DND-41 (cell line): ENCODE results near the gene RUFY3.
A peak's percentile ranks its signal among the peaks of the same experiment; 100 is the strongest.

Experiments used
- ATAC-seq: fragments of 200-7000 bp; cut with Tn5 transposase; 3 replicates; pipeline ENCODE4 v1.9.1; 2021; ENCODE audit warnings: low read depth; ENCODE audit not compliant: insufficient read depth
- DNase-seq: peaks from one replicate; pipeline ENCODE4 v3.0.0-alpha.2; 2020
- H2AFZ ChIP-seq: 2 replicates; pipeline ENCODE4 v1.6.0; 2012; ENCODE audit warnings: low read depth, low read length
- H3K27ac ChIP-seq: 2 replicates; pipeline ENCODE4 v1.5.1; 2012; ENCODE audit warnings: low read length, inconsistent platforms
- H3K27me3 ChIP-seq: fragments of 200-600 bp; sonication (generic); 2 replicates; pipeline ENCODE4 v1.6.0; 2012; ENCODE audit warnings: low read length, mild to moderate bottlenecking, inconsistent platforms; ENCODE audit not compliant: insufficient read depth, poor library complexity
- H3K36me3 ChIP-seq: 2 replicates; pipeline ENCODE4 v1.5.1; 2012; ENCODE audit warnings: low read length, inconsistent platforms; ENCODE audit not compliant: insufficient read depth
- H3K4me1 ChIP-seq: 2 replicates; pipeline ENCODE4 v1.5.1; 2012; ENCODE audit warnings: mild to moderate bottlenecking, low read length; ENCODE audit not compliant: insufficient read depth
- H3K4me2 ChIP-seq: 2 replicates; pipeline ENCODE4 v1.6.0; 2012; ENCODE audit warnings: mild to moderate bottlenecking, moderate library complexity, low read length, inconsistent platforms; ENCODE audit not compliant: insufficient read depth
- H3K4me3 ChIP-seq, 2 experiments: fragments of 200-600 bp in 1 of 2; shearing (Covaris generic) in 1 of 2; 2 replicates each; pipeline ENCODE4 v1.5.1; 2012 to 2016; ENCODE audit warnings: inconsistent platforms in 2 of 2, low read length in 2 of 2, mild to moderate bottlenecking in 2 of 2, low read depth in 1 of 2, moderate library complexity in 1 of 2
- H3K79me2 ChIP-seq: 2 replicates; pipeline ENCODE4 v1.6.0; 2012; ENCODE audit warnings: low read length, inconsistent platforms; ENCODE audit not compliant: insufficient read depth
- H3K9ac ChIP-seq: 2 replicates; pipeline ENCODE4 v1.6.0; 2012; ENCODE audit warnings: low read depth, mild to moderate bottlenecking, inconsistent platforms, low read length, moderate library complexity
- H3K9me3 ChIP-seq: 2 replicates; pipeline ENCODE4 v1.5.1; 2012; ENCODE audit warnings: low read length, moderate library complexity, mild to moderate bottlenecking, inconsistent platforms; ENCODE audit not compliant: insufficient read depth, severe bottlenecking
- H4K20me1 ChIP-seq: 2 replicates; pipeline ENCODE4 v1.6.0; 2012; ENCODE audit warnings: low read length; ENCODE audit not compliant: insufficient read depth
- EZH2 ChIP-seq: IDR thresholded peaks from 3 replicates; pipeline ENCODE4 v1.6.1; 2012; ENCODE audit warnings: borderline replicate concordance, low read depth, mild to moderate bottlenecking, moderate library complexity, low read length, inconsistent platforms; ENCODE audit not compliant: severe bottlenecking
- TF ChIP-seq, protein P1 (sequence below): IDR thresholded peaks from 2 replicates; pipeline ENCODE4 v1.5.1; 2012; ENCODE audit warnings: borderline replicate concordance, low read length, moderate library complexity, mild to moderate bottlenecking; ENCODE audit not compliant: poor library complexity, severe bottlenecking; ENCODE audit errors: extremely low read depth

Gene RUFY3

DNA sequence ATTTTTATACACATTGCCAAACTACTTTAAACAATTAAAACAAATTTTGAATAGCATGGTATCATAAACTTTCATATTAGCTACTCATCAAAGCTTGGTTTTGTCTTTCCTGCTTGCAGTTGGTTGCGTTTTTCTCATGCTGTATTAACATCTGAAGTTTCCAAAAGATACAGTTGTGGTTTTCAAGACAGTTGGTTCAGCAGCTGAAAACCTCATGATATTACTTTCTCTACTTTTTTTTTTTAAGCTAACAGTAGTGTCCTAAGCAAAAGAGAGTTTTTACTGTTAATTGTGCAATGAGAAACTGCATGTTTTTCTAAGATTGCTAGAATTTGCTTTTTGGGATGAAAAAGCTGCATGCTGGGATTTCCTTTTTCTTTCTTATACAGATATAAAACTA, 15.2 kb downstream of the RUFY3 start:
- H3K4me3 ChIP-seq = peak overlapping the region in 1 of 2 experiments; percentile 38; a peak in 1 of 4 replicates
- H3K4me2 ChIP-seq = peak overlapping the region; percentile 70
- TF ChIP-seq, protein P1, sequence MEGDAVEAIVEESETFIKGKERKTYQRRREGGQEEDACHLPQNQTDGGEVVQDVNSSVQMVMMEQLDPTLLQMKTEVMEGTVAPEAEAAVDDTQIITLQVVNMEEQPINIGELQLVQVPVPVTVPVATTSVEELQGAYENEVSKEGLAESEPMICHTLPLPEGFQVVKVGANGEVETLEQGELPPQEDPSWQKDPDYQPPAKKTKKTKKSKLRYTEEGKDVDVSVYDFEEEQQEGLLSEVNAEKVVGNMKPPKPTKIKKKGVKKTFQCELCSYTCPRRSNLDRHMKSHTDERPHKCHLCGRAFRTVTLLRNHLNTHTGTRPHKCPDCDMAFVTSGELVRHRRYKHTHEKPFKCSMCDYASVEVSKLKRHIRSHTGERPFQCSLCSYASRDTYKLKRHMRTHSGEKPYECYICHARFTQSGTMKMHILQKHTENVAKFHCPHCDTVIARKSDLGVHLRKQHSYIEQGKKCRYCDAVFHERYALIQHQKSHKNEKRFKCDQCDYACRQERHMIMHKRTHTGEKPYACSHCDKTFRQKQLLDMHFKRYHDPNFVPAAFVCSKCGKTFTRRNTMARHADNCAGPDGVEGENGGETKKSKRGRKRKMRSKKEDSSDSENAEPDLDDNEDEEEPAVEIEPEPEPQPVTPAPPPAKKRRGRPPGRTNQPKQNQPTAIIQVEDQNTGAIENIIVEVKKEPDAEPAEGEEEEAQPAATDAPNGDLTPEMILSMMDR = no peak
- TF ChIP-seq EZH2 = no peak
- ATAC-seq (peak; percentile 43), DNase-seq (peak; percentile 55)
- no peak overlapping the region for H2AFZ ChIP-seq
- H3K27ac ChIP-seq = peak overlapping the region; percentile 99
- H3K79me2 ChIP-seq = peaks cover 77% of the 10 kb centered on the region
- H3K27me3 ChIP-seq = no peaks in the 10 kb centered on the region
- H4K20me1 ChIP-seq = no peaks in the 10 kb centered on the region
- peak overlapping the region; percentile 75 for H3K9ac ChIP-seq
- no peaks in the 10 kb centered on the region for H3K36me3 ChIP-seq
- H3K9me3 ChIP-seq = no peaks in the 10 kb centered on the region
- H3K4me1 ChIP-seq = peaks cover 96% of the 10 kb centered on the region

DNA sequence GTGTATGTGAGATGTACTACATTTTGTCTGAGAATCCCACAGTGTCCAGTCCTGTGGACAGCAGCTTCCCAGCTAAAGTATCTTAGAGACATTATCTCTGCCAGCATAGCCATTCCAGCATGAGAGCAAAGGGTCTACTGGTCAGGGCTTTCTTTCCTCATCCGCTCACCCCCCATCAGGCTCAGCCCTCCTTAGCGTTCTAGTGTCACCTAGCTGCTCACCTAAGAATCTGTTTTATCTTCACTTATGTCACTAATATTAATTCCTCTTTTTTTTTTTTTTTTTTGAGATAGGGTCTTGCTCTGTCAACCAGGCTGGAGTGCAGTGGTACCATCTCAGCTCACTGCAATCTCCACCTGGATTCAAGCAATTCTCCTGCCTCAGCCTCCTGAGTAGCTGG, 15.6 kb downstream of the RUFY3 start:
- Histone ChIP-seq H3K4me3 (peak overlapping the region in 1 of 2 experiments; percentile 38; a peak in 2 of 4 replicates), H3K4me2 (peak overlapping the region; percentile 70)

DNA sequence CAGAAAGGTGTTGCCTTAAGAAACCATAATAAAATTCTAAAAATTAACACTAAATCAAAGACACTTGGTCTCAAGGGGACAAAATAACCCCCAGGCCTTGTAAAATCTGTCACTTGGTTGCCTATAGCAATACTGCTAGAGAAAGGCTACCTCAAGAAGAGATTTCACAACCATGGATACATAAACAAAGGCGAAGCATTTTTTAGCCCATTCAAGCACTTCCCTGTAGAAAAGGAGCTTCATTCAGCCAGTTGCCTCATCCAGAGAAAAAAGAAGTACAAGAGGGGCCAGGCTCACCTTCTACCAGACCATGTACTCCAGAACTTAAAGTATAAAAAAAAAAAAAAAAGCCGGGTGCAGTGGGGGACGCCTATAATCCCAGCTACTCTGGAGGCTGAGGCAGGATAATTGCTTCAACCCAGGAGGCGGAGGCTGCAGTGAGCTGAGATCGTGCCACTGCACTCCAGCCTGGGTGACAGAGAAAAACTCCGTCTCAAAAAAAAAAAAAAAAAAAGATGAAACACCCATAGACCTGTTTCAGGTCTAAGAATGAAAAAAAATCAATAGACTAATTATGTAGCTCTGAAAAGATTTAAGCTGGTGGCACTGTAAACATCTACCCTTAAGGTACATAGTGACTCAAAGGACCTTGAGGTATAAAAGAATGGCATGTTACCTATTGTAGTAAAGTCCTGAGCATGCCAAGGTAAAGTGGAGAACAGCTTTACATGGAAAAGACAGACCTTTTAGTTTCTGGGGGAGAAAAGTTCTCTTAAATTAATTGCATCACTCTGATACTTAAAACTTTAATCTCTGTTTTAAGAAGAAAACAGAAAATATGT, 18.0 kb downstream of the RUFY3 start:
- no peaks in the 10 kb centered on the region for H3K9me3 ChIP-seq
- no peaks in the 10 kb centered on the region for H4K20me1 ChIP-seq
- H3K4me1 ChIP-seq = peaks cover 79% of the 10 kb centered on the region
- peak overlapping the region; percentile 16 for H3K4me2 ChIP-seq
- peaks cover 3% of the 10 kb centered on the region; the same call in 1 of the 2 replicates for H3K36me3 ChIP-seq
- peaks cover 89% of the 10 kb centered on the region for H3K79me2 ChIP-seq
- TF ChIP-seq EZH2 = no peak
- TF ChIP-seq, protein P1 = no peak
- DNase-seq = peak; percentile 31
- H3K9ac ChIP-seq = peak overlapping the region; percentile 39
- H3K4me3 ChIP-seq = no peak overlapping the region
- no peak for ATAC-seq
- no peak overlapping the region for H2AFZ ChIP-seq
- H3K27me3 ChIP-seq = no peaks in the 10 kb centered on the region
- H3K27ac ChIP-seq = peak overlapping the region; percentile 99

More for the DNA sequence above, 15.6 kb downstream of the RUFY3 start:
- H3K27me3 ChIP-seq = no peaks in the 10 kb centered on the region
- H3K79me2 ChIP-seq = peaks cover 77% of the 10 kb centered on the region
- TF ChIP-seq EZH2 = no peak
- TF ChIP-seq, protein P1 = peak; percentile 57
- H3K9ac ChIP-seq = peak overlapping the region; percentile 75
- peak; percentile 4; the same call in 1 of the 3 replicates for ATAC-seq
- H3K36me3 ChIP-seq = no peaks in the 10 kb centered on the region
- no peaks in the 10 kb centered on the region for H3K9me3 ChIP-seq
- peak; percentile 64 for DNase-seq
- peaks cover 96% of the 10 kb centered on the region for H3K4me1 ChIP-seq
- H3K27ac ChIP-seq = peak overlapping the region; percentile 99
- no peaks in the 10 kb centered on the region for H4K20me1 ChIP-seq
- no peak overlapping the region for H2AFZ ChIP-seq
